Limb (tissue), 2 donors: ENCODE measurements around the gene DAND5.
A peak's percentile ranks its signal among the peaks of the same experiment; 100 is the strongest.
"Not testable (repeated sequence)": the region's sequence is repeated elsewhere in the genome, so short reads cannot be mapped to it uniquely, and the experiment has no call there.

Experiments used
- DNase-seq, 2 donors: peaks; one replicate each; pipeline ENCODE4 v3.0.0-alpha.2; 2016; ENCODE audit errors: extremely low spot score in 2 of 2

DAND5 gene

DNA sequence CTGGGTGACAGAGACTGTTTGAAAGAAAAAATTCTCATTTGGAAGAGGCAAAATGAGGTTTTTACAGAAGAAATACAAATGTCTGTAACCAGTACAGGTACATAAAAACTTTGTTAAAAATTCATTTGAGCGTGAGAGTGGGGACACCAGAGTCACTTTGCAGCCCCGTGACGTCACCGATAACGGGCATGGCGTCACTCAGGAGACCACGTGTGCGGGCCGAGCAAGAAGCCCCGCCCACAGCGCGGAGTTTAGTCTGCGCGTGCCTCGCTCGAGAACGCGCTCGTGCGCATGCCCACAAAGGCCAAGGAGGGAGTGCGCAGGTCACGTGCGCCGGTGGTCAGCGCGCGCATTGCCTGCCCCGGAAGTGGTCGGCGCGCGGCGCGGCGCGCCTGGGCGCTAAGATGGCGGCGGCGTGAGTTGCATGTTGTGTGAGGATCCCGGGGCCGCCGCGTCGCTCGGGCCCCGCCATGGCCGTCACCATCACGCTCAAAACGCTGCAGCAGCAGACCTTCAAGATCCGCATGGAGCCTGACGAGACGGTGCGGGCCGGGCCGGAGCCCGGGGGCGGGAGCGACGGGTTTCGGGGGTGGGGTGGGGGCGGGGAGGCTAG is 23.8 kb upstream of the DAND5 start, which contains the start of gene RAD23A:
Gene RAD23A, plus strand, starts transcription at position 384 of the 613 bp plus-strand sequence. Its CDS starts 87 bp downstream, at position 471.
- DNase-seq, result peak; percentile 98

DNA sequence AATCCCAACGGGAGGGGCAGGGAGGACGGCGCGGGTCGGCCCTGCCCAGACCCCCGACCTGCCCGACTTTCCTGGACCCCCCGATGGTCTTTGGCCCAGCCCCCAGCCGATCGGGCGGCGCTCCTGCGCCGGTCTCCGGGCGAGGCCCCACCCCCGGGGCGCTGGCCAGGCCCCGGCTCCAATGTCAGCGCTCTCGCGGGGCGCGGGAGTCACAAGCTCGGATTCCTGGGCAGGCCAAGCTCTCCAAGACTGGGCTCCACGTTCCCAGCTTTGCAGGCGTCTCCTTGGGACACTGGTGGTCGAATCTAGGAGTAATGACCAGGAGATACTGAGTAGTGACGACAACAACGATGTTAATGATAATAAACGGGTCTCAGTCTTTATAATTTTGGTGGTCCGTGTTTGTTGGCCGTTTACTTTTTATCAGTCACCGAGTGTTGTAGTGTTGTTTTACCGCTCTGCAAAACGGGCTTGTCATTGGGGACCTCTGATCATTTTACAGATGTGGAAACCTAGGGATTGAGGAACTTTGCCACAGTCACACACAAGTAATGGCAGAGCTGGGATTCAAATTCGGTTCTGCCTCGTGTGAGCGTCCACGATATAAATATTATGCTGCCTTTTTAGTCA is 23.2 kb upstream of the DAND5 start:
- peak; percentile 61 to 81 for DNase-seq

DNA sequence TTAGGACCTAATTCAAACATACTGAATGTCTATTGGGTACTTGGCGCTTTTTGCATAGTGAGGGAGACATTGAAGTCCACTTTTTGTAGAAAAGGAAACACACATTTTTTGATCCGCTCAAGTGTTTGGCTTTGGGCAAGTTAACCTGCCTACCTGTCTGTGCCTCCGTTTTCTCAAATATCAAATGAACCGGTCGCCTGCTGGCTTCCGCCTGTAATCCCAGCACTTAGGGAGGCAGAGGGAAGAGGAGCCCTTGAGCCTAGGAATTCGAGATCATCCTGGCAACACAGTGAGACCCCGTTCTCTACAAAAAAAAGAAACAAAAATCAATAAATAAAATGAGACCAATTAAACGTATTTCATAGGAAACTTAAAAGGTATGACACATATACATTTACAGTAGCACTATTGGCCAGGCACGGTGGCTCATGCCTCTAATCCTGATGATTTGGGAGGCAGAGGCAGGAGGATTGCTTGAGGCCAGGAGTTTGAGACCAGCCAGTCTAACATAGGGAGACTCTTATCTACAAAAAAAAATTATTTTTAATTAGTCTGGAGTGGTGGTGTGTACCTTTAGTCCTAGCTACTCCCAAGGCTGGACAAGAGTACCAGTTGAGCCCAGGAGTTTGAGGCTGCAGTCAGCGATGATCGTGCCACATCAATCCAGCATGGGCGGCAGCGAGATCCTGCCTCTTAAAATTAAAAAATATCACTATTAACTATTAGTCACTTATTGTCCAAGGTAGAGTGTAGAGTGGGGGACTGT is 22.5 kb upstream of the DAND5 start:
- DNase-seq, result no peak

DNA sequence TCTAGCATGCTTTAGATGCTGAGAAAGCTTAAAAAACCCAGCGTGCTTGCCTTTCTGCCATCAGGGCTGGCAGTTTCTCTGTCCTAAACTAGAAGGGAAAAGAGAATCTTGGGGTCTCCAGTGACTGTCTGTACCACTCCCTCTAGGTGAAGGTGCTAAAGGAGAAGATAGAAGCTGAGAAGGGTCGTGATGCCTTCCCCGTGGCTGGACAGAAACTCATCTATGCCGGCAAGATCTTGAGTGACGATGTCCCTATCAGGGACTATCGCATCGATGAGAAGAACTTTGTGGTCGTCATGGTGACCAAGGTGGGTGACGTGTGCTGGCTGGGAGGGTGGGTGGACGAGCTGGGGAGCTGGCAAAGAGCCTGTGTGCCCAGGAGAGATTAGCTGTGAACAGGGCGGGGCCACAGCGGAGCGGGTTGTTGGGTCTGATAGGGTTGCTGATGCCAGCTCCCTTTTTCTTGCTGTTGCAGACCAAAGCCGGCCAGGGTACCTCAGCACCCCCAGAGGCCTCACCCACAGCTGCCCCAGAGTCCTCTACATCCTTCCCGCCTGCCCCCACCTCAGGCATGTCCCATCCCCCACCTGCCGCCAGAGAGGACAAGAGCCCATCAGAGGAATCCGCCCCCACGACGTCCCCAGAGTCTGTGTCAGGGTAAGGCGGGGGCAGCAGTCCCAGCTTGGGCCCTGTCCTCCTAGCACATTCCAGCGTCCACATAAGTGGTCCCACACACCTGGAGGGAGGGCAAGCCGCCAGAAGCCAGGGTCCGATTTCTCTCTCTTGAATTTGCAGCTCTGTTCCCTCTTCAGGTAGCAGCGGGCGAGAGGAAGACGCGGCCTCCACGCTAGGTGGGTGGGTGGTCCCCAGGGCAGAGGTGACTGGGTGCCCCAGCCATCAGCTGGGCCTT is 21.4 kb upstream of the DAND5 start:
- DNase-seq, result peak in 1 of 2 donors; percentile 35

DNA sequence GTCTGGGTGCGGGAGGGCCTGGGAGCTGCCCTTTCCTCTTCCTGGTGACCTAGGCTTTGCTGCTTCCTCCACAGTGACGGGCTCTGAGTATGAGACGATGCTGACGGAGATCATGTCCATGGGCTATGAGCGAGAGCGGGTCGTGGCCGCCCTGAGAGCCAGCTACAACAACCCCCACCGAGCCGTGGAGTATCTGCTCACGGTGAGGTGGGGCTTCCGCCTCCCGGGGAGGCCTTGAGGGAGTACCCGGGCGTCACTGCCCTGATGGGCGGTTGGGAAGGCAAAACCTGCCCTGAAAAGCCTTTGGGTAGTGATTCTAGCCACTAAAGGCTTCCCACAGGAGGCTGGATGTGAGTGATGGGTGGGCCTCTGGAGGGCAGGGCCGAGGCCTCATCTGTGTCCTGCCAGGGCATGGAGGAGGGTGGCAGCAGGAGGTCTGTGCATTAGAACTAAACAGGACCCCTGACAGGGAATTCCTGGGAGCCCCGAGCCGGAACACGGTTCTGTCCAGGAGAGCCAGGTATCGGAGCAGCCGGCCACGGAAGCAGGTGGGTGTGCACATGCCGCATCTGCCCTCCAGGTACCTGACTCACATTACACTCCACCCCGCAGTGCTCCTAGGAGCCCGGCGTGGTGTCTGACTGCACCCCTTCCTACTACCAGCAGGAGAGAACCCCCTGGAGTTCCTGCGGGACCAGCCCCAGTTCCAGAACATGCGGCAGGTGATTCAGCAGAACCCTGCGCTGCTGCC is 20.6 kb upstream of the DAND5 start:
- DNase-seq, result no peak

DNA sequence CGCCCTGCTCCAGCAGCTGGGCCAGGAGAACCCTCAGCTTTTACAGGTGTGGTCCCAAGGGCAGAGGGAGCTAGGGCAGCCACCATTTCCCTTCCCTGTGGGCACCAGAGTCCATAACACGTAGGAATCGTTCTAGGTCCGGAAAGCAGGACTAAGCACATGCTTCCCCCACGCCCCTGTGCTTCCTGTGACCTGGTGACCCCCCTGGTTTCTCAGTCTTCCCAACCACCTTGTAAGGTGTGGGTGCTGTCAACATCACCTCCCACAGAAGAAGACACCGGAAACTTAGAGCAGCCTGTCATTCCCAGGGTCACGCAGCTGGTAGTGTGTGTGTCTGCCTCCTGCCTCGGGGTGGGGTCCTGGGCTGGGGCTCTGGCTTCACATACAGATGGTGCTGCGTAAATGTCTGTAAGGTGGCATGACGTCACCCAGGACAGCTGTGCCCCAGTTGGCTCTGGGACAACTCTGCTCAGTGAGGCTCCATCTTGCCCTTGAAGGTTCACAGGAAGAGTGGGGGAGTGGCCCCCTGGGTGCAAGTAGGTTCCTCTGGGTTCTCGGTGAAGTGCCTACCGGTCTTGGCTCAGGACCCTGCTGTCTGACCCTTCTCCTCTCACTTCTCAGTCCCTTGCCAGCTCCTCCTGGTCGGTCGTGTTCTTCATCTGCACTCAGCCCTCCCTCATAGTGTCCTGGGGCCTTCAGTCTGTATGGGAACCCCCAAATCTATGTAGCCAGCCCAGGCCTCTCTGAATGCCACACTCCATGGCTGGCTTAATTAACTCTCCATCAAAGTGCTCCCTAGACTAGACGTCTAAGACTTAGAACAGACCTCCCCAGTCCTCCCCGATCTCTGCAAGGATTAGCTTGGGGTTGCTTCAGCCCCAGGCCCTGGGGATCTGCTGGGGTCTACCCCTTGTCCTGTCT is 19.8 kb upstream of the DAND5 start:
- no peak for DNase-seq

DNA sequence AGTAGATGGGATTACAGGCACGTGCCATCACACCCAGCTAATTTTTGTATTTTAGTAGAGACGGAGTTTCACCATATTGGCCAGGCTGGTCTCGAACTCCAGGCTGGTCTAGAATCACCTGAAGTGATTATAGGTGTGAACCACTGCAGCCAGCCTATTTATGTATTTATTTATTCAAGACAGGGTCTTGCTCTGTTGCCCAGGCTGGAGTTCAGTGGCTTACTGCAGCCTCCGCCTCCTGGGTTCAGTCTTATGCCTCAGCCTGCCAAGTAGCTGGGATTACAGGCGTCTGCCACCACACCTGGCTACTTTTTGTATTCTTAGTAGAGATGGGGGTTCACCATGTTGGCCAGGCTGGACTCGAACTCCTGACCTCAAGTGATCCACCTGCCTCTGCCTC is 17.3 kb upstream of the DAND5 start:
- not testable (repeated sequence) for DNase-seq

DNA sequence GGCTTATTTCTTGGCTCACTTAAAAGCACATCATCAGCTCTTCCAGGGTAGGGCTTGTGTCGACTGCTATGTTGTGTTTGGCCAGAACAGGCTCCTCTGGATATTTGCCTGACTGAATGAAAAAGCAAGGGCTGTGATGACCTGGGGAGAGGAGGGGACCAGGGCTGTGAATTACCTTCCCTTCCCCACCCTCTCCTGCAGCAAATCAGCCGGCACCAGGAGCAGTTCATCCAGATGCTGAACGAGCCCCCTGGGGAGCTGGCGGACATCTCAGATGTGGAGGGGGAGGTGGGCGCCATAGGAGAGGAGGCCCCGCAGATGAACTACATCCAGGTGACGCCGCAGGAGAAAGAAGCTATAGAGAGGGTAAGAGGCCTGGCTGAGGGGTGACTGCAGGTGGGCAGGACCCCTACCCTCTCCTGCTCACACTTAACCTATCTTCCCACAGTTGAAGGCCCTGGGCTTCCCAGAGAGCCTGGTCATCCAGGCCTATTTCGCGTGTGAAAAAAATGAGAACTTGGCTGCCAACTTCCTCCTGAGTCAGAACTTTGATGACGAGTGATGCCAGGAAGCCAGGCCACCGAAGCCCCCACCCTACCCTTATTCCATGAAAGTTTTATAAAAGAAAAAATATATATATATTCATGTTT is 16.8 kb upstream of the DAND5 start:
- DNase-seq, result peak in 1 of 2 donors; percentile 46

DNA sequence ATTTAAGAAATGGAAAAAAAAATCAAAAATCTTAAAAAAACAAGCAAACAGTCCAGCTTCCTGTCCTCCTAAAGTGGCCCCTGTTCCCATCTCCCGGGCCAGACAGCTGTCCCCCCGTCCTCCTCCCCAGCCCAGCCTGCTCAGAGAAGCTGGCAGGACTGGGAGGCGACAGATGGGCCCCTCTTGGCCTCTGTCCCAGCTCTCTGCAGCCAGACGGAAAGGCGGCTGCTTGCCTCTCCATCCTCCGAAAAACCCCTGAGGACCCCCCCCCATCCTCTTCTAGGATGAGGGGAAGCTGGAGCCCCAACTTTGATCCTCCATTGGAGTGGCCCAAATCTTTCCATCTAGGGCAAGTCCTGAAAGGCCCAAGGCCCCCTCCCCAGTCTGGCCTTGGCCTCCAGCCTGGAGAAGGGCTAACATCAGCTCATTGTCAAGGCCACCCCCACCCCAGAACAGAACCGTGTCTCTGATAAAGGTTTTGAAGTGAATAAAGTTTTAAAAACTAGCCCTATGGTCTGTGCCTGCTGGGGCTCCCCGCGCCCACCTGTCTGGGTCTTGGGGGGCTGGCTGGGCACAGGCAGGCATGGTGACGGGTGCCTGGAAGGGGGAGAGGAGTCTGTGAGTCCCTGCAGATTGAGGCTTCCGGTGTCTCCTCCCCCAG is 16.1 kb upstream of the DAND5 start:
- peak; percentile 73 to 79 for DNase-seq

DNA sequence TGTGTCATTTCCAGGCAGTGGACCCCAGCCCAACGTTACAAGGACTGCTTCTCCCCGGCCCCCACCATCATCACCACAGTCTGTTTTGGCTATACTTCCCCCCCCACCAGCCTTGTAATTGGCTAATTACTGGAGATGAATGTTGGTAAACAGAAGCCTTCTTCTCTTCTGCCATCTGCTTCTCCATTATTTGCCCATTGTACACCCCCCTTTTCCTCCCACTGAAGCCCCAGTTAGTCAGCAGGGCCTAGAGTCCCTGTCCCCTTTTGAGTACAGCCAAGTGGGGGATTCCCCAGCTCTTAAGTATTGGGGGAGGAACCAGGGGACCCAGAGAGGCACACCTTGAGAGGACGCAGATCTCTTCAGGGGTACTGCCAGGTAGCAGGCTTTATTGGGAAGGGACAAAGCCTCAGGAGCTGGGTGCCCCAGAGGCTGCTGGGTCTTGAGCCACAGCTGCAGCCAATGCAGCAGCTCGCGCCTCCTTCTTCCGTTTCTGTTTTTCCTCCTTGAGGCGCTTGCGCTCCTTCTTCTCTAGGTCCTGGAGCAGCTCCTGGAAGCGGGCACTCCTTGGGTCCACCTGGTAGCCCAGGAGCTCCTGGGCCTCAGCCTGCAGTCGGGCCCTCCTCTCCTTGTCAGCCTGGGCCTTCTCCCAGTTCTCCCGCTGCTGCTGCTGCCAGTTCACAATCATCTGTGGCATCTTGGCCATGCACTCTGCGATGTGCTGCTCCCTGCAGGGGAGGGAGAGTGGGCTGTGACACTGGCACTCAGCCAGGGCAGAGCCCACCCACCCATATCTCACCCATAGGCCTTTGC is 15.4 kb upstream of the DAND5 start:
- DNase-seq, result no peak

DNA sequence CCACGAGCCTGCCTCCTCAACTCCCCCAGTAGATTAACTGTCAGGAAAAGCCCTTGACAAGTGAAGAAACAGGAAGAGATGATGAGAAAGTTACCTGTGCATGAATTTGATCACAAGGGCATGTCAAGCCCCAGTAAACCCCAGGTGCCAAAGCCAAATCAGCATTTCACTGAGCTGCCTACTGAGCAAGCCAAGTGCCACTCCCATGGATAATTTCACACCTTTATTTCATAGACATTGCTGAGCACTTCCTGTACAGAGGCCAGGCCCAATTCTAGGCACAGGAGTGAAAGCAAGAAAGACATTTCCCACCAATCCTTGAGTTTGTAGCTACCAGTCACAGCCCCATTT is 14.8 kb upstream of the DAND5 start:
- no peak for DNase-seq

DNA sequence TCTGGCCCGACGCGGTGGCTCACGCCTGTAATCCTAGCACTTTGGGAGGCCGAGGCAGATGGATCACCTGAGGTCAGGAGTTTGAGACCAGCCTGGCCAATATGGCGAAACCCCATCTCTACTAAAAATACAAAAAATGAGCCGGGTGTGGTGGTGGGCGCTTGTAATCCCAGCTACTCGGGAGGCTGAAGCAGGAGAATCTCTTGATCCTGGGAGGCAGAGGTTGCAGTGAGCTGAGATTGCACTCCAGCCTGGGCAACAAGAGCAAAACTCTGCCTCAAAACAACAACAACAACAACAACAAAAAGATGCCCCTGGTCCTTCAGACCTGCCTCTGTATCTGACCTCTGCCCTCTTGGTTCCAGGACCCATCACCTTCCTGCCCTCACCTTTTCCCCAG is 13.8 kb upstream of the DAND5 start:
- DNase-seq, result not testable (repeated sequence)

DNA sequence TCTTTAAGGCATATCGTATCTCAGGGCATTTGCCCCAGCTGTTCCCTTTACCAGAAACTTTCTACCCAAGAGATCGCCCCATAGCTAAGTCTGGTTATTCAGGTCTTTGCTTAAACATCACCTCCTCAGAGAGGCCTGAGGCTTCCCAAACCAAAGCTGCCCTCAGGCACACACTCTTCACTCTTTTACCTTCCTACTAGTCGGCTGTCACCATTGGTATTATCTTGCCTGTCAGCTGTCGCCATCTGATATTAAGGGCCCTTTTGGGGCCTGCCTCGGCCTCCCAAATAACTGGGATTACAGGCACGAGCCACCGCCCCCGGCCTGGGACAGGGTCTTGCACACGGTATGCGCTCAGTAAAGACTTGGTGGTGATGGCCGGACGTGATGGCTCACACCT is 13.4 kb upstream of the DAND5 start:
- no peak for DNase-seq

DNA sequence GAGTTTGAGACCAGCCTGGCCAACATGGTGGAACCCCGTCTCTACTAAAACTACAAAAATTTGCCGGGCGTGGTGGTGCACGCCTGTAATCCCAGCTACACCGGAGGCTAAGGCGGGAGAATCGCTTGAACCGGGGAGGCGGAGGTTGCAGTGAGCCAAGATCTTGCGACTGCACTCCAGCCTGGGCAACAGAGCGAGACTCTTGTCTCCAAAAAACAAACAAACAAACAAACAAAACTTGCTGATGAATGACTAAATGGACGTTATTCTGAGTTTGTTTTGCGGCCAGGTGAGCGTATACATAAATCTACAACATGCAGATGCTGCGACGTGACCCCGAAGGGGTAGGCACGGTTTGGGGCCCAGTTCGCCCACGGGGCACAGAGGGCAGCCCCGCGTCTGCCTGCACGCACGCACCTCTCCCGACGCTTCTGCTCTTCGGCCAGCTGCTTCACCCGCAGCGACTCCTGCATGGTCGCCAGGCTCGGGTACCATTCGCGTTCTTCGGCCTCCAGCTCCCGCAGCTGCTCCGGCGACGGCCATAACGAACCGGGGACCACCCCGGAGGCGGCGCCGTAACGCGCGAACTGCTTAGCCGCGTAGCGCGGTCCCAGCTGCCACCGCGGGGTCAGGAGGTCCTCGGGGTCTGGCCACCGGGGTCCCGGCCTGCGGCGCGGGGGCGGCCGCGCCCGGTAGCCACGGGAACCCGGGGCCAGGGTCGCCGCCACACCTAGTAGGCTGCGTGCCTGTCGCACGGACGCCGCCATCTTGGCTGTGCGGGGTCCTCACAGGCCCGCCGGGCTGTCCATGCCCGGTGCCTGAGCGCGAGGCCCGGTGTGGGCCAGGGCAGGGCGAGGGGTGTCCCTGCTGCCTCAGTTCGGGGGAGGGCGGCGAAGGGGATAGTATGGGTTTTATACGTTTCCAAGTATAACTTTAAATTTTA is 12.7 kb upstream of the DAND5 start, which contains the start of gene GADD45GIP1:
Gene GADD45GIP1, minus strand, starts transcription at position 778 of the 943 bp plus-strand sequence. Its CDS starts 11 bp downstream, at position 767.
- DNase-seq, result peak; percentile 75 to 90

DNA sequence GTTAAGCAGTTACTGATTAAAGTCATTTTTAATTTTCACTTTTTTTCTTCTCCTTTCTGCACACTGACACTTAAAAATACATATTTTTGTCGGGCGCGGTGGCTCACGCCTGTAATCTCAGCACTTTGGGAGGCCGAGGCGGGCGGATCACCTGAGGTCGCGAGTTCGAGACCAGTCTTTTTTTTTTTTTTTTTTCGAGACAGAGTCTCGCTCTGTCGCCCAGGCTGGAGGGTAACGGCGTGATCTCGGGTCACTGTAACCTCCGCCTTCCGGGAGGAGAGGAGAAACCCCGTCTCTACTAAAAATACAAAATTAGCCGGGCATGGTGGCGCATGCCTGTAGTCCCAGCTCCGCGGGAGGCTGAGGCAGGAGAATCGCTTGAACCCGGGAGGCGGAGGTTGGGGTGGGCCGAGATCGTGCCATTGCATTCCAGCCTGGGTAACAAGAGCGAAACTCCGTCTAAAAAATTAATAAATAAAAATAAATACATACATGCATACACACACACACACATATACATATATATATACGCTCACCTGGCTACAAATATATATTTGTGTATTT is 11.9 kb upstream of the DAND5 start:
- not testable (repeated sequence) for DNase-seq

DNA sequence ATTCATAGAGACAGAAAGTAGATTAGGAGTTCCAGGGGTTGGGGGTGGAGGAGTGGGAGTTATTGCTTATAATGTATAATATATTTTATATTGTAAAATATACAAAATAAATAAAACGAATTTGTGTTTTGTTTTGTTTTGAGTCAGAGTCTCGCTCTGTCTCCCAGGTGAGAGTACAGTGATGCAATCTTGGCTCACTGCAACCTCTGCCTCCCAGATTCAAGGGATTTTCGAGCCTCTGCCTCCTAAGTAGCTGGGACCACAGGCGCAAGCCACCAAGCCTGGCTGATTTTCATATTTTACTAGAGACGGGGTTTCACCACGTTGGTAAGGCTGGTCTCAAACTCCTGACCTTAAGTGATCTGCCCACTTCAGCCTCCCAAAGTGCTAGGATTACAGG is 9.9 kb upstream of the DAND5 start:
- DNase-seq, result no peak
